SJCRH30 (cell line): ENCODE results near the gene CYTH2. TPM values are rescaled to one million over a fixed set of nuclear protein-coding genes. Genes with fewer than 3 reads are reported as not detected.
A peak's percentile ranks its signal among the peaks of the same experiment; 100 is the strongest.
"Not testable (repeated sequence)": the region's sequence is repeated elsewhere in the genome, so short reads cannot be mapped to it uniquely, and the experiment has no call there.

Source experiments
- DNase-seq, 2 experiments: peaks; one replicate each; pipeline ENCODE4 v3.0.0-alpha.2; 2015 to 2020
- H3K27ac ChIP-seq: fragments of 250-450 bp; sonication (Bioruptor Pico); 2 replicates; pipeline ENCODE4 v1.5.1; 2020; ENCODE audit warnings: mild to moderate bottlenecking, moderate library complexity
- H3K27me3 ChIP-seq: fragments of 250-450 bp; sonication (Bioruptor Pico); 2 replicates; pipeline ENCODE4 v1.5.1; 2020; ENCODE audit warnings: mild to moderate bottlenecking, moderate library complexity
- H3K36me3 ChIP-seq: fragments of 250-450 bp; sonication (Bioruptor Pico); 2 replicates; pipeline ENCODE4 v1.5.1; 2020; ENCODE audit warnings: mild to moderate bottlenecking, moderate library complexity
- H3K4me1 ChIP-seq: fragments of 250-450 bp; sonication (Bioruptor Pico); 2 replicates; pipeline ENCODE4 v1.5.1; 2020; ENCODE audit warnings: mild to moderate bottlenecking, moderate library complexity
- H3K4me3 ChIP-seq: fragments of 250-450 bp; sonication (Bioruptor Pico); 2 replicates; pipeline ENCODE4 v1.5.1; 2020; ENCODE audit warnings: mild to moderate bottlenecking, moderate library complexity
- H3K9me3 ChIP-seq: fragments of 250-450 bp; sonication (Bioruptor Pico); replicated peaks from 2 replicates; pipeline ENCODE4 v1.5.1; 2020; ENCODE audit warnings: mild to moderate bottlenecking, moderate library complexity
- total RNA-seq: library from RNA; depleted of rRNA; stranded (reverse); fragments of >200 nt; shearing (Covaris generic); gene quantifications from 2 replicates; pipeline ENCODE4 v1.2.3, GENCODE V29; 2014

The CYTH2 gene
- total RNA-seq, 1 experiment from 2014 or later, result 29.0 TPM

GRCh38 chr19:48478339-48479256 lies 9.4 kb downstream of the CYTH2 start:
- Histone ChIP-seq H3K4me3 (no peak overlapping the region), H3K27ac (no peak overlapping the region), H3K27me3 (no peaks in the 10 kb centered on the region), H3K4me1 (peaks cover 11% of the 10 kb centered on the region), H3K36me3 (peaks cover 53% of the 10 kb centered on the region), H3K9me3 (no peaks in the 10 kb centered on the region)
- DNase-seq, result no peak

DNA sequence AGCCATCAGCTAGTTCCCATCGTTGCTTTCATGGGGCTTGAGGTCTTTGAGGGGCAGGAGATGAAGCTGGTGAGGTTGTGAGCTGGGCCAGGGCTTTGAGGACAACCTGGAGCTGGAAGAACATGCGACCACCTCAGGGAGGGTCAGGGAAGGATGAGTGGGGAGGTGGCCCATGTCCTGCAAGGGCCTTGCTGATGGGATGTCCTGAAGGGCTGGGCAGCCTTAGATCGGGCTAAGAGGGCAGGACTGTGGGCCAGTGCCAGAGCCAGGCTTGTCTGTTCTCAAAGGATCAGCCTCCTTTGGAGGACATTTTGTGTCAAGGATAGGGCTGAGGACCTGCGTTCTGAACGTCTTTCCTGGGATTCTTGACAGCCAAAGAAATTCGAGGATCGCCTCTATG lies 10.5 kb downstream of the CYTH2 start:
- DNase-seq, result no peak
- H3K4me1 ChIP-seq, result peaks cover 11% of the 10 kb centered on the region
- no peak overlapping the region for H3K27ac ChIP-seq

DNA sequence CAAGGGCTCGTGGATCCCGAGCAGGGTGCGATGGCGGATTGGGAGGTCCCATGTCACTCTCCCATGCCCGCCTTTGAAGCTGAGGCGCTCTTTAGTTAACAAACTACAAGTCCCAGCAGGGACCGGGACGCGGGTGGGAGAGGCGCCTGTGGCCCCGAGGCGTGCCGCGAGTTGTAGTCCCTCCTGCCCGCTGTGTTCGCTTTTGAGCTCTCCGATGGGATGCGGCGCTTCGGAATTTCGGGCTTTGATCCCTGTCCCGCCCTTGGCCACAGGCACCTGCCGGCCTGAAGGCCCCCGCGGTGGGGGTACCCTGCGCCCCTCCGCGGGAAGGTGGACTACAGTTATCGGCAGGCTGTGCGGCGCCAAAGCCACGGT lies 11.0 kb downstream of the CYTH2 start:
- peaks cover 39% of the 10 kb centered on the region for H3K36me3 ChIP-seq
- no peaks in the 10 kb centered on the region for H3K27me3 ChIP-seq
- no peak for DNase-seq
- H3K9me3 ChIP-seq, result no peaks in the 10 kb centered on the region
- H3K4me1 ChIP-seq, result peaks cover 14% of the 10 kb centered on the region
- H3K4me3 ChIP-seq, result no peak overlapping the region
- H3K27ac ChIP-seq, result no peak overlapping the region

More for the DNA sequence above, 10.5 kb downstream of the CYTH2 start:
- no peak overlapping the region for H3K4me3 ChIP-seq
- H3K27me3 ChIP-seq, result no peaks in the 10 kb centered on the region
- no peaks in the 10 kb centered on the region for H3K9me3 ChIP-seq
- peaks cover 44% of the 10 kb centered on the region for H3K36me3 ChIP-seq

GRCh38 chr19:48480558-48481500 lies 11.7 kb downstream of the CYTH2 start:
- DNase-seq, result no peak
- Histone ChIP-seq H3K27me3 (no peaks in the 10 kb centered on the region), H3K27ac (no peak overlapping the region), H3K4me1 (peaks cover 14% of the 10 kb centered on the region), H3K4me3 (no peak overlapping the region), H3K36me3 (peaks cover 32% of the 10 kb centered on the region), H3K9me3 (no peaks in the 10 kb centered on the region)

GRCh38 chr19:48481846-48482639 lies 12.9 kb downstream of the CYTH2 start:
- DNase-seq, result peak; percentile 62 to 74
- H3K27me3 ChIP-seq, result 0 out of 2 replicates have a peak, but pooled peaks cover 5% of the 10 kb centered on the region
- H3K4me1 ChIP-seq, result peaks cover 14% of the 10 kb centered on the region
- no peak overlapping the region for H3K27ac ChIP-seq
- no peak overlapping the region for H3K4me3 ChIP-seq
- no peaks in the 10 kb centered on the region for H3K9me3 ChIP-seq
- H3K36me3 ChIP-seq, result peaks cover 20% of the 10 kb centered on the region

DNA sequence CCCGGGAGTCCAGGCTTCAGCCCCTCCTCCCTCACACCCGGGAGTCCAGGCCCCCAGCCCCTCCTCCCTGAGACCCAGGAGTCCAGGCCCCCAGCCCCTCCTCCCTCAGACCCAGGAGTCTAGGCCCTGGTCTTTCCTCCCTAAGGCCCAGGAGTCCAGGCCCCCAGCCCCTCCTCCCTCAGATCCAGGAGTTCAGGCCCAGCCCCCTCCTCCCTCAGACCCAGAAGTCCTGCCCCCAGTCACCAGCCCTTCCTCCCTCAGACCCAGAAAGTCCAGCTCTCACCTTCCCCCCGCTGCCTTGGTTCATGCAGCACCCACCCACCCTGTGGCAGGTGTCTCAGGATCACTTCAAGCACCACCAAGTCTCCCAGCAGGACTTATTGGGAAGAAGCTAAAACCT lies 14.1 kb downstream of the CYTH2 start:
- Histone ChIP-seq H3K27me3 (0 out of 2 replicates have a peak, but pooled peaks cover 5% of the 10 kb centered on the region), H3K36me3 (peaks cover 8% of the 10 kb centered on the region; the same call in 1 of the 2 replicates), H3K4me1 (peaks cover 21% of the 10 kb centered on the region)

DNA sequence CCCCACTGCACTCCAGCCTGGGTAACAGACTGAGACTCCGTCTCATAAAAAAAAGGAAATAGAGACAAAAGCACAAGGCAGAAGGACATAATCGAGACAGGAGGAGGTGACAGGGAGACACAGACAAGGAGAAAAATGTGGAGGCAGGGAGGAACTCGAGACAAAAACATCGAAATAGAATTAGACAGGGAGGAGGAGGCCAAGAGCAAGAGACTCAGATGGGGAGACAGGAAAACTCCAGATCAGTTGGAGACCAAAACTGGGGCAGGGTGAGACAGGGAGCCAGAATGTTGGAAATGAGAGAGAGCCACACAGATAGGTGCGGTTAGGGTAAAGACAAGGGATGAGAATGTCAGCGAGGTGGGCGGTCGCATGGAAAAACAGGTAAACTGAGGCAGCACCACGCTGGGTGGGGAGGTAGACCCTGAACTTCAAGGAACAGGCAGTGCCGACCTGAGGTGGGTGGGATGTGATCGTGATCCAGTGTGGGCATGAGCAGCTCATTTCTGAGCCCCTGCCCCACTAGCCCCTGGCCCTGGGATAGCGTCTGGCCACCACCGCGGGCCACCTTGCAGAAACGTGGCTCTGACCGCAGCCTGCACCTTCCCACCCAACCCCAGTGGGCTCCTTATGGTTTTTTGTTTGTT lies 15.2 kb downstream of the CYTH2 start:
- Histone ChIP-seq H3K27ac (no peak overlapping the region), H3K9me3 (no peaks in the 10 kb centered on the region), H3K4me1 (peaks cover 21% of the 10 kb centered on the region), H3K36me3 (peaks cover 3% of the 10 kb centered on the region; the same call in 1 of the 2 replicates), H3K4me3 (no peak overlapping the region), H3K27me3 (0 out of 2 replicates have a peak, but pooled peaks cover 5% of the 10 kb centered on the region)
- no peak for DNase-seq

More for the DNA sequence above, 14.1 kb downstream of the CYTH2 start:
- DNase-seq, result no peak
- H3K27ac ChIP-seq, result no peak overlapping the region
- H3K9me3 ChIP-seq, result no peaks in the 10 kb centered on the region
- no peak overlapping the region for H3K4me3 ChIP-seq

- no peak overlapping the region for H3K4me3 ChIP-seq
- no peaks in the 10 kb centered on the region for H3K9me3 ChIP-seq
- no peak for DNase-seq
- H3K36me3 ChIP-seq, result no peaks in the 10 kb centered on the region
- 0 out of 2 replicates have a peak, but pooled peaks cover 5% of the 10 kb centered on the region for H3K27me3 ChIP-seq
- H3K27ac ChIP-seq, result no peak overlapping the region
- H3K4me1 ChIP-seq, result peaks cover 21% of the 10 kb centered on the region
Measured at GRCh38 chr19:48484931-48485612, 15.9 kb downstream of the CYTH2 start.

- not testable (repeated sequence) for DNase-seq, H3K27ac ChIP-seq, H3K36me3 ChIP-seq, H3K4me3 ChIP-seq, H3K9me3 ChIP-seq
- Histone ChIP-seq H3K27me3 (peaks cover 13% of the 10 kb centered on the region), H3K4me1 (peaks cover 21% of the 10 kb centered on the region)
Measured at GRCh38 chr19:48486706-48487105, 17.5 kb downstream of the CYTH2 start.

GRCh38 chr19:48487544-48487943 lies 18.4 kb downstream of the CYTH2 start:
- no peak overlapping the region for H3K4me3 ChIP-seq
- H3K4me1 ChIP-seq, result peaks cover 13% of the 10 kb centered on the region; the same call in 1 of the 2 replicates
- no peaks in the 10 kb centered on the region for H3K36me3 ChIP-seq
- H3K27ac ChIP-seq, result no peak overlapping the region
- peaks cover 13% of the 10 kb centered on the region for H3K27me3 ChIP-seq
- H3K9me3 ChIP-seq, result no peaks in the 10 kb centered on the region
- no peak for DNase-seq

DNA sequence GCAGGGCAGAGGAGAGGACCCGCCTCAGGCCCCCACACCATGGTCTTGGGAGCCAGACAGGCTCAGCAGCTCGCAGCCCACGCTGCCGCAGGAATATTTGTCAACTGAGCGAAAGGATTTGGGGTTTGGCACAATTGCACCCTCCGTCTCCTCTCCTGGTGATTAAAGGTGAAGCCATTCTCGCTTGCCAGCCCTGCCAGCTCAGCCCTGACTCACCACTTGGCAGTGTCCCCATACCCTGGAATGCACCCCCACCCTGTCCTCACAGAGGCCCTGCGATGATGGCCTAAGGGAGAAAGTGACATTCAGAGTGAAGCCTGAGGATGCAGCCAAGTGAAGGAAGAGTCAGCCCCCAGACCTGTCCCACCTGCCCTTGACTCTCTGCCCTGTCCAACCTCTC lies 18.8 kb downstream of the CYTH2 start:
- H3K4me1 ChIP-seq, result peaks cover 13% of the 10 kb centered on the region; the same call in 1 of the 2 replicates
- H3K27me3 ChIP-seq, result peaks cover 13% of the 10 kb centered on the region
- no peaks in the 10 kb centered on the region for H3K36me3 ChIP-seq
- no peak overlapping the region for H3K4me3 ChIP-seq
- H3K27ac ChIP-seq, result no peak overlapping the region
- no peaks in the 10 kb centered on the region for H3K9me3 ChIP-seq
- DNase-seq, result no peak

DNA sequence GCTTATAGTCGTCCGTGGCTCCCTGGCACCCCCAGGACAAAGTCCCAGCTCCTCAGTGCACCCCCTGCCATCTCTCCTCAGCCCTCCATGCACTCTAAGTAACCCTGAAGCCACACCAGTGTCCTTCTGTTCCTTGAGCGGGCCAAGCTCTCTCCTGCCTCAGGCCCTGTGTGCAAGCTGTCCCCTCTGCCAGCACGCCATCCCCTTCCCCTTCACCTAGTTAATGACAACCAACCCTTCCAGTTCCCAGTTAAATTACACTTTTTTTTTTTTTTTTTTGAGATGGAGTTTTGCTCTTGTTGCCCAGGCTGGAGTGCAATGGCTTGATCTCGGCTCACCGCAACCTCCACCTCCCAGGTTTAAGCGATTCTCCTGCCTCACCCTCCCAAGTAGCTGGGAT lies 19.3 kb downstream of the CYTH2 start:
- H3K27ac ChIP-seq, DNase-seq, H3K36me3 ChIP-seq, H3K4me3 ChIP-seq, H3K9me3 ChIP-seq: not testable (repeated sequence)
- Histone ChIP-seq H3K27me3 (peaks cover 13% of the 10 kb centered on the region), H3K4me1 (peaks cover 13% of the 10 kb centered on the region; the same call in 1 of the 2 replicates)

DNA sequence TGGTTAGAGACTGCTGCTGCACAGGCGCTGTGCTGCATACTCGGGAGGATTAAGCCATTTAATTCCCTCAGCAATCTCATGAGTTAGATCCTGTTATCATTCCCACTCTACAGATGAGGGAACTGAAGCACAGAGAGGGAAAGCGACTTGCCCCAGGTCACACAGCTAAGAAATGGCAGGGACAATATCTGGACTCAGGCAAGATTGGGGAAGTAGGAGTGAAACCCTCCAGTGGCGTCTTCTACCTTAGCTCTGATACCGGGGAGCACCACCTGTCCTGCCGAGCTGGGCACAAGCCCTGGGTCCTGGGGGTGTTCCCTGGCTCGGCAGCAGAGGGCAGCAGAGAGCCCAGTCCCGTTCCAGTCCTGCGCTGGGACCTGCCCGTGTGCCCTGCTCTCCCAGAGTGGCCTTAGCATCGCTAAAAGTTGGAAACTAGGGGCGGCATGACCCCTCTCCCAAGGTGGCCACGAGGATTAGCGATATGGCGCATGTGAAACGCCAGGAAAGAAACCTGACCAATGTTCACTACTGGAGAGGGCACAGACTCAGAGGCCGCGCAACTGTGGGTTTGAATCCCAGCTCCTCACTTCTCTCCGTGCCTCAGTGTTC lies 20.5 kb downstream of the CYTH2 start:
- Histone ChIP-seq H3K4me1 (peaks cover 13% of the 10 kb centered on the region; the same call in 1 of the 2 replicates), H3K27me3 (peaks cover 13% of the 10 kb centered on the region), H3K9me3 (no peaks in the 10 kb centered on the region), H3K27ac (no peak overlapping the region), H3K4me3 (no peak overlapping the region), H3K36me3 (no peaks in the 10 kb centered on the region)
- peak; percentile 66 to 80 for DNase-seq
